ENCODE results near the gene PRR20G.

GRCh38 chr3:127286571-127287140 is 1.2 kb downstream of the PRR20G start:
- TF ChIP-seq, protein P1, sequence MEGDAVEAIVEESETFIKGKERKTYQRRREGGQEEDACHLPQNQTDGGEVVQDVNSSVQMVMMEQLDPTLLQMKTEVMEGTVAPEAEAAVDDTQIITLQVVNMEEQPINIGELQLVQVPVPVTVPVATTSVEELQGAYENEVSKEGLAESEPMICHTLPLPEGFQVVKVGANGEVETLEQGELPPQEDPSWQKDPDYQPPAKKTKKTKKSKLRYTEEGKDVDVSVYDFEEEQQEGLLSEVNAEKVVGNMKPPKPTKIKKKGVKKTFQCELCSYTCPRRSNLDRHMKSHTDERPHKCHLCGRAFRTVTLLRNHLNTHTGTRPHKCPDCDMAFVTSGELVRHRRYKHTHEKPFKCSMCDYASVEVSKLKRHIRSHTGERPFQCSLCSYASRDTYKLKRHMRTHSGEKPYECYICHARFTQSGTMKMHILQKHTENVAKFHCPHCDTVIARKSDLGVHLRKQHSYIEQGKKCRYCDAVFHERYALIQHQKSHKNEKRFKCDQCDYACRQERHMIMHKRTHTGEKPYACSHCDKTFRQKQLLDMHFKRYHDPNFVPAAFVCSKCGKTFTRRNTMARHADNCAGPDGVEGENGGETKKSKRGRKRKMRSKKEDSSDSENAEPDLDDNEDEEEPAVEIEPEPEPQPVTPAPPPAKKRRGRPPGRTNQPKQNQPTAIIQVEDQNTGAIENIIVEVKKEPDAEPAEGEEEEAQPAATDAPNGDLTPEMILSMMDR (IDR thresholded peaks at IDR 0.05) = no peak
- TF ChIP-seq POLR2A (IDR thresholded peaks at IDR 0.05) = no peak

Data from stomach (tissue), 4 donors.